Thyroid gland (tissue), 4 donors: ENCODE results near the gene TNIK. TPM values are rescaled to one million over a fixed set of nuclear protein-coding genes. Genes with fewer than 3 reads are reported as not detected.
A peak's percentile ranks its signal among the peaks of the same experiment; 100 is the strongest.

Source experiments
- DNase-seq, 2 donors: peaks; one replicate each; pipeline ENCODE4 v3.0.0-alpha.2; 2019
- H3K27ac ChIP-seq, 3 donors: fragments of 200-600 bp; sonication (generic); 1 replicate in 2 of 3; 2 replicates in 1 of 3; pipeline ENCODE4 v1.5.1; 2016 to 2019; ENCODE audit warnings: mild to moderate bottlenecking in 1 of 3, moderate library complexity in 1 of 3
- H3K27me3 ChIP-seq: fragments of 200-600 bp; sonication (generic); one replicate; pipeline ENCODE4 v1.5.1; 2019
- H3K36me3 ChIP-seq, 2 donors: fragments of 200-600 bp; sonication (generic); one replicate each; pipeline ENCODE4 v1.5.1; 2016 to 2019
- H3K4me1 ChIP-seq, 2 donors: fragments of 200-600 bp; sonication (generic); one replicate each; pipeline ENCODE4 v1.5.1; 2017 to 2019
- H3K4me3 ChIP-seq, 3 donors: fragments of 200-600 bp; sonication (generic); replicated peaks in 1 of 3; 1 replicate in 2 of 3; 2 replicates in 1 of 3; pipeline ENCODE4 v1.5.1; 2016; ENCODE audit warnings: mild to moderate bottlenecking in 1 of 3
- H3K9me3 ChIP-seq: fragments of 200-600 bp; sonication (generic); one replicate; pipeline ENCODE4 v1.5.1; 2017
- POLR2A ChIP-seq, 2 donors: fragments of 450-650 bp; IDR thresholded peaks; one replicate each; pipeline ENCODE4 v1.6.1; 2017; ENCODE audit warnings: antibody characterized with exemption in 2 of 2, mild to moderate bottlenecking in 2 of 2, moderate library complexity in 1 of 2
- whole genome bisulfite sequencing, 2 donors: methylation state at CpG; one replicate each; pipeline ENCODE4 v1.1.5; 2017; 5-methylcytosine and 5-hydroxymethylcytosine counted together
- intact Hi-C: fragments of 100-400 bp; cut with DNase I; formaldehyde crosslinking; loops from one replicate; pipeline ENCODE4 v1.15.1; 2023
- total RNA-seq, 4 donors: library from RNA; depleted of rRNA; stranded (reverse); fragments of >200 nt; gene quantifications; one replicate each; pipeline ENCODE4 v1.2.3, GENCODE V29; 2016
- TF ChIP-seq, protein P1 (sequence below), 6 experiments: fragments of 200-600 bp in 3 of 6; fragments of 450-650 bp in 3 of 6; sonication (generic) in 3 of 6; IDR thresholded peaks; one replicate each; pipeline ENCODE4 v1.5.1; 2016 to 2019; ENCODE audit warnings: antibody characterized with exemption in 6 of 6, mild to moderate bottlenecking in 2 of 6, inconsistent platforms in 1 of 6, moderate library complexity in 1 of 6

Gene TNIK
- total RNA-seq, 4 donors from 2014 or later: 29.7 to 84.1 (median 48.9) TPM

GRCh38 chr3:171326717-171327440 lies 133.3 kb downstream of the TNIK start:
- no peak for TF ChIP-seq POLR2A (IDR thresholded peaks at IDR 0.05)
- TF ChIP-seq, protein P1, sequence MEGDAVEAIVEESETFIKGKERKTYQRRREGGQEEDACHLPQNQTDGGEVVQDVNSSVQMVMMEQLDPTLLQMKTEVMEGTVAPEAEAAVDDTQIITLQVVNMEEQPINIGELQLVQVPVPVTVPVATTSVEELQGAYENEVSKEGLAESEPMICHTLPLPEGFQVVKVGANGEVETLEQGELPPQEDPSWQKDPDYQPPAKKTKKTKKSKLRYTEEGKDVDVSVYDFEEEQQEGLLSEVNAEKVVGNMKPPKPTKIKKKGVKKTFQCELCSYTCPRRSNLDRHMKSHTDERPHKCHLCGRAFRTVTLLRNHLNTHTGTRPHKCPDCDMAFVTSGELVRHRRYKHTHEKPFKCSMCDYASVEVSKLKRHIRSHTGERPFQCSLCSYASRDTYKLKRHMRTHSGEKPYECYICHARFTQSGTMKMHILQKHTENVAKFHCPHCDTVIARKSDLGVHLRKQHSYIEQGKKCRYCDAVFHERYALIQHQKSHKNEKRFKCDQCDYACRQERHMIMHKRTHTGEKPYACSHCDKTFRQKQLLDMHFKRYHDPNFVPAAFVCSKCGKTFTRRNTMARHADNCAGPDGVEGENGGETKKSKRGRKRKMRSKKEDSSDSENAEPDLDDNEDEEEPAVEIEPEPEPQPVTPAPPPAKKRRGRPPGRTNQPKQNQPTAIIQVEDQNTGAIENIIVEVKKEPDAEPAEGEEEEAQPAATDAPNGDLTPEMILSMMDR (IDR thresholded peaks at IDR 0.05): no peak
- DNase-seq: peak in 1 of 2 donors; percentile 20
- intact Hi-C loops: no loop called here
- H3K9me3 ChIP-seq: no peaks in the 10 kb centered on the region
- H3K4me3 ChIP-seq: no peak overlapping the region
- no peaks in the 10 kb centered on the region for H3K27me3 ChIP-seq
- H3K4me1 ChIP-seq: peaks cover 9 to 15% of the 10 kb centered on the region in 2 donors
- WGBS, 2 donors: 89 to 100% methylated on average over 1 of the region's 1 CpG
- H3K36me3 ChIP-seq: no peaks in the 10 kb centered on the region
- no peak overlapping the region for H3K27ac ChIP-seq

DNA sequence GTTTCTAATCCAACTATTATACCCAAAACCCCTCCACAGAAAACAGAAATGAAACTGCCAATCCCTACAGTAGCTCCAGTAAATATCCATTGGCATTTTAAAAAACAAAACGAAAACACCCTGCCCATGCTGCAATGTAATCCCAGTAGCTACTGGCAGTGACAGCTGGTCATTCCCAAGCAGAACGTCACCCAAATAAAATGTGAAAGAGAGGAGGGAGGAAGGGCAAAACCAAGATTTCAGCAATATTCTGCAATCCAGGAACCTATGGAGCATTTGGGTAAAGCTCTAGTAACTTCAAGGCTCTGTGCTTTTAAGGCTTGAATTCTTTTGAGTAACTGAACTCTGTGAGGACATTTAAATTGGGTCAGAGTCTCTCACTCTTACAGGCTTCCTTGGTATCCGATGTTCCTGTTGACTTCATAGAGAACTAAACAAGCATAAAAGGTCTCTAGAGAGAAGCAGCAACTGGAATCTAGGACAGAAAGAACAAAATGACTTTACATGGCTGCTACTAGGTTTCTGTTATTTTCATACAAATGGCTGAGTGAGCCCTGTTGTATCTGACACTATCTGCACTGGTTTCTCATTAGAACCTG lies 136.2 kb downstream of the TNIK start:
- Histone ChIP-seq H3K4me3 (no peak overlapping the region), H3K4me1 (peaks cover 9 to 19% of the 10 kb centered on the region in 2 donors), H3K27ac (no peak overlapping the region), H3K9me3 (no peaks in the 10 kb centered on the region), H3K36me3 (no peaks in the 10 kb centered on the region), H3K27me3 (no peaks in the 10 kb centered on the region)
- 56% methylated on average over 3 of the region's 3 CpGs for WGBS, 2 donors
- DNase-seq: no peak
- no peak for TF ChIP-seq POLR2A (IDR thresholded peaks at IDR 0.05)
- TF ChIP-seq, protein P1 (IDR thresholded peaks at IDR 0.05): no peak
- intact Hi-C loops: no loop called here

GRCh38 chr3:171321559-171322360 lies 138.4 kb downstream of the TNIK start:
- H3K4me1 ChIP-seq: peaks cover 0 to 4% of the 10 kb centered on the region in 2 donors
- DNase-seq: no peak
- no peak for TF ChIP-seq POLR2A (IDR thresholded peaks at IDR 0.05)
- TF ChIP-seq, protein P1 (IDR thresholded peaks at IDR 0.05): no peak
- H3K4me3 ChIP-seq: no peak overlapping the region
- H3K27ac ChIP-seq: no peak overlapping the region
- no peaks in the 10 kb centered on the region for H3K27me3 ChIP-seq
- no peaks in the 10 kb centered on the region for H3K9me3 ChIP-seq
- H3K36me3 ChIP-seq: no peaks in the 10 kb centered on the region
- WGBS, 2 donors: 80 to 95% methylated on average over 3 of the region's 3 CpGs
- intact Hi-C loops: no loop called here

GRCh38 chr3:171320750-171321558 lies 139.3 kb downstream of the TNIK start:
- H3K4me1 ChIP-seq: peaks cover 0 to 4% of the 10 kb centered on the region in 2 donors
- WGBS, 2 donors: 85 to 86% methylated on average over 7 of the region's 7 CpGs
- no peaks in the 10 kb centered on the region for H3K27me3 ChIP-seq
- no peaks in the 10 kb centered on the region for H3K36me3 ChIP-seq
- no peaks in the 10 kb centered on the region for H3K9me3 ChIP-seq
- no peak for DNase-seq
- TF ChIP-seq POLR2A (IDR thresholded peaks at IDR 0.05): no peak
- TF ChIP-seq, protein P1 (IDR thresholded peaks at IDR 0.05): no peak
- intact Hi-C loops: no loop called here
- H3K4me3 ChIP-seq: no peak overlapping the region
- no peak overlapping the region for H3K27ac ChIP-seq
